Breast epithelium (tissue), 3 donors: ENCODE measurements around the gene FAM169A.

Experiments
- CTCF ChIP-seq, 3 donors: fragments of 450-650 bp; IDR thresholded peaks; one replicate each; pipeline ENCODE4 v1.5.1; 2016 to 2017; ENCODE audit warnings: antibody characterized with exemption in 3 of 3, mild to moderate bottlenecking in 3 of 3, moderate library complexity in 3 of 3
- POLR2A ChIP-seq: fragments of 450-650 bp; IDR thresholded peaks from one replicate; pipeline ENCODE4 v1.6.1; 2016; ENCODE audit warnings: antibody characterized with exemption, mild to moderate bottlenecking, moderate library complexity
- POLR2AphosphoS5 ChIP-seq, 3 donors: sonication (generic); formaldehyde crosslinking; IDR thresholded peaks; one replicate each; pipeline ENCODE4 v1.6.1; 2017; ENCODE audit warnings: antibody characterized with exemption in 3 of 3

GRCh38 chr5:74833537-74834266 is 32.5 kb downstream of the FAM169A start:
- no peak for TF ChIP-seq CTCF (IDR thresholded peaks at IDR 0.05)
- TF ChIP-seq POLR2AphosphoS5 (IDR thresholded peaks at IDR 0.05) = no peak
- no peak for TF ChIP-seq POLR2A
